NCI-H1417 (cell line): Measurements from ENCODE around the gene PWWP2B.
A peak's percentile ranks its signal among the peaks of the same experiment; 100 is the strongest.
"Not testable (repeated sequence)": the region's sequence is repeated elsewhere in the genome, so short reads cannot be mapped to it uniquely, and the experiment has no call there.

Experiments used
- DNase-seq, 3 experiments: peaks; one replicate each; lab custom pipeline; 2025; lab: John Stamatoyannopoulos, UW

PWWP2B gene

DNA sequence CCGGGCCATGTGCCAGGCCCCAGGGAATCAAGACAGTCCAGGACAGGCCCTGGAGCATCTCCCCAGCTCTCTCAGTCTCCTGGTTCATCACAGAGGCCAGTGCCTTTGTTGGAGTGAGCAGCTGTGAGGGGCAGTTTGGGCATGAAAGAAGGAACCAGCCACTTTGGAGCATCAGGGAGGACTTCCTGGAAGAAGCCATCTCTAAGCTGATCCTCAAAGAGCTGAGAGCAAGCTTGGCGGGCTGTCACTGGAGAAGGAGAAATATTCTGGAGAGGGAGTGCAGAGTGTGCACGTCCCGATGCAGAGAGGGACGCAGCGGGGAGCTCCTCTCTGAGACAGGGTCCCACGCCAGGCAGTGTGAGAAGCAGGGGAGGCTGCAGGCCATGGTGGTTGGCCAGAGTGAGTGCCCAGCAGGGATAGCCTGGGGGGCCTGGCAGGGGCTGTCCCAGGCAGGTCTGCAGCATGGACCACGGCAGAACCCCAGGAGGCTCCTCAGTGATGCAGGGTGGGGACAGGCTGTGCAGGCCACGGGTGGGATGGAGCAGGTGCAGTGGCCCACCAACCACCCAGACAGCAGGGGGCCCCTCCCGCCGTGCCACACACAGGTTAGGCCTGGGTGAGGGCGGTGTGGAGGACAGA, 34.7 kb downstream of the PWWP2B start:
- no peak for DNase-seq

GRCh38 chr10:132432176-132432540, 35.2 kb downstream of the PWWP2B start:
- DNase-seq: no peak

GRCh38 chr10:132433671-132434340, 36.8 kb downstream of the PWWP2B start:
- DNase-seq: no peak

- DNase-seq: no peak
Observed at GRCh38 chr10:132434405-132435005, 37.5 kb downstream of the PWWP2B start.

GRCh38 chr10:132435320-132435719, 38.3 kb downstream of the PWWP2B start:
- not testable (repeated sequence) for DNase-seq

DNA sequence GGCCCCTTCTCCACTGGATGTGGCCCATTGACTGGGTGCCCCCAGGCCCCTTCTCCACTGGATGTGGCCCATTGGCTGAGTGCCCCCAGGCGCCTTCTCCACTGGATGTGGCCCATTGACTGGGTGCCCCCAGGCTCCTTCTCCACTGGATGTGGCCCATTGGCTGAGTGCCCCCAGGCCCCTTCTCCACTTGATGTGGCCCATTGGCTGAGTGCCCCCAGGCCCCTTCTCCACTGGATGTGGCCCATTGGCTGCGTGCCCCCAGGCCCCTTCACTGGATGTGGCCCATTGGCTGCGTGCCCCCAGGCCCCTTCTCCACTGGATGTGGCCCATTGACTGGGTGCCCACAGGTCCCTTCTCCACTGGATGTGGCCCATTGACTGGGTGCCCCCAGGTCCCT, 39.1 kb downstream of the PWWP2B start:
- not testable (repeated sequence) for DNase-seq

DNA sequence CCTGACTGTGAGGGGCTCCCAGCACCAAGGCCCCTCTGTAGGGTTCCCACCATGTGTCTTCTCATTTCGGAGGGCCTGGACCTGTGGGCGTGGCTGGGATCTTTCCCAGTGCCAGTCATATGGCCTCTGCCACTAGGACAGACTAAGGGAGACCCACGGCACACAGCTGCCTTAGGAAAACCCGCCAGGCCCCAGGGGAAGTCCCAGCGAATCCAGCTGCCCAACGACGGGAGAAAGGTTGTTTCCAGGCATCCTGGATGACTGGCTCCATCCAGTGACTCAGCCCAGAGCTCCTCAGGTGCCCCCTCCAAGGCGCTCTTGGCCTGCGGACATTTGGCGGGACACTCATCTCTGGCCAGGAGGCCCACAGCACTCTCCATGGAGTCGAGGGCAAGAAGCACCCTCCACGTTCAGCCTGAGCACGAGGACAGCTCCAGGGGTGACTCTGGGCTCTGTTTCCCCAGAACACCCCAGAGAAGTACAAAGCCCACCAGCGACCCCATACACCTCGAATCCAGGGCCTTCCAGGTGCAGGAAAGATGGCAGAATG, 39.9 kb downstream of the PWWP2B start:
- no peak for DNase-seq

DNA sequence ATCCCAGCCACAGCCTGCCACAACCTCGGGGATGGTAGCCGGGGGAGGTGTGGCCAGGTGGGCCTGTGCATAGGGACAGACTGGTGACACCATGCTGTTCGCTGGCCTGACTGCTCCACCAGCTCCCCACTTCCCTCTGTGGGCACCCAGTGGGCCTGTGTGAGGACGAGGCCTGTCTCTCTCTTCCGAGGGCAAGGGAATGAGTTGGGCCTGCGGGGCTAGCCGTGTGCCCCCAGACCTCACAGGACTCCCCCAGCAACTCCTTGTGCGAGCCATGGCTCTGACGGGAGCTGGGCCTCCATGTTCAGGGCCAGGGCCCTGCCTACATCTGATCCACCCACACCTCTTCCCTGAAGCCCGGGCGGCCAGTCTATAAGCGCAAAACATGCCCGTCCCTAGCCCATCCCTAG, 40.5 kb downstream of the PWWP2B start:
- DNase-seq: no peak

DNA sequence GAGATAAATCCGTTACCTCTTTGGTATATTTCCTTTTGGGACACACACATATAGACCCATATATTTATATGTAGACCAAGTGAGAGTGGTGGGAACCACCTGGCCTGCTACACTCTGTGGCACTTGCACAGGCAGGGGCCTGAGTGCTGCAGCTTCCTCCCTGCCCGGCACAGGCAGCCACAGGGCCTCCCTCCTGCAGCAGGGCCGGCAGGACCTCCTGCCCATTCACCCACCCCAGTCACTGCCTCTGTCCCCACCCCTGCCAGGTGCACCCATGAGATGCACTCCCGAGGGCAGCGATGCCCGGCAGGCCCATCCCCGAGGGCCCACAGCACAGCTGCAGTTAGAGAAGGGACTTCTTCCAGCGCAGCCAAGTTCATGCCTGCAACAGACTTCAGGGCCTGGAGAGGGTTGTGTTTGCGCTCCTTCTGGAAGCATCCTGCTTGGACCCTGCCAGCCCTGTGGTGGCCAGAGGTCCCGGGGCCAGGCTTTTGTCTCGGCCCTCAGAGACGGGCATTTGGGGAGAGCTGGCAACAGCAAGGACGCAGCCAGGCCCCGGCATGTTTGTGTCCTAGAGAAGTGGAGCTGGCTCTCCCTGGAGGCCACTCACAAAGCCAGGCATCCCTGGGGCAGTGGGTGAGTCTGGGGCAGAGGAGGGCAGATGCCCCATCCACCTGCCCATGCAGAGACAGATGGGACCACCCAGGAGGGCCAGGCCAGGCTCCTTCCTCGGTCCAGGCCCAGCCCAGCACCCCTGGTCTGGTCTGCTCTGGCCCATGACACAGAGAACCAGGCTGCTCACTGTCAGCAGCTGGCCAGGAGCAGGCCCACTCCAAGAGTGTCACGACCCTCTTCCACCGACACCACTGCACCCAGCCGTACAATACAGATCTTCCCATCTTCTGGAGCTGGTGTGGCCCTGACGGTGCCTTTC, 41.4 kb downstream of the PWWP2B start:
- DNase-seq: peak in 1 of 3 experiments; percentile 27

GRCh38 chr10:132439025-132439388, 42.0 kb downstream of the PWWP2B start:
- DNase-seq: no peak

DNA sequence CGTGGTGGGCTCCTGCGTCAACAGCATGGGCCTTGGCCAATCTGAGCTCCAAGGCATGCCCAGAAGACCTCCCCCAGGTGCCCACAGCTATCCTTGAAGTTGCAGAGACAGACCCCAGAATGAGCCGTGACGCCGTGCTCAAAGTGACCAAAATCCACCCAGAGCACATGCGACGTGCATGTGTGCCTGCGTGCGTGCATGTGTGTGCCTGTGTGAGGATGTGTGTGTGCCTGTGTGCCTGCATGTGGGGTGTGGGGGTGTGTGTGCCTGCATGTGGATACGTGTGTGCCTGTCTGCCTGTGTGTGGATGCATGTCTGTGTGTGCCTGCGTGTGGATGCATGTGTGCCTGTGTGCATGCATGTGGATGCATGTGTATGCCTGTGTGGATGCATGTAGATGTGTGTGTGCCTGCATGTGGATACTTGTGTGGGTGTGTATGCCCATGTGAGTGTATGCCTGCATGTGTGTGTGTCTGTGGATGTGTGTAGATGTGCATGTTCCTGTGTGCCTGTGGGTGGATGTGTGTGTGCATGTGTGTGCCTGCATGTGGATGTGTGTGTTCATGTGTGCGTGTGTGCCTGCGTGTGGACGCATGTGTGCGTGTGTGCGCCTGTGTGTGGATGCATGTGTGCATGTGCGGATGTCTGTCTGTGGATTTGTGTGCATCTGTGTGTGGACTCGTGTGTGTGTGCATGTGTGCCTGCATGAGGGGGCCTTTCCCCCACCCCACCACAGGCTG, 42.6 kb downstream of the PWWP2B start:
- no peak for DNase-seq

GRCh38 chr10:132440791-132441565, 44.0 kb downstream of the PWWP2B start:
- DNase-seq: no peak

DNA sequence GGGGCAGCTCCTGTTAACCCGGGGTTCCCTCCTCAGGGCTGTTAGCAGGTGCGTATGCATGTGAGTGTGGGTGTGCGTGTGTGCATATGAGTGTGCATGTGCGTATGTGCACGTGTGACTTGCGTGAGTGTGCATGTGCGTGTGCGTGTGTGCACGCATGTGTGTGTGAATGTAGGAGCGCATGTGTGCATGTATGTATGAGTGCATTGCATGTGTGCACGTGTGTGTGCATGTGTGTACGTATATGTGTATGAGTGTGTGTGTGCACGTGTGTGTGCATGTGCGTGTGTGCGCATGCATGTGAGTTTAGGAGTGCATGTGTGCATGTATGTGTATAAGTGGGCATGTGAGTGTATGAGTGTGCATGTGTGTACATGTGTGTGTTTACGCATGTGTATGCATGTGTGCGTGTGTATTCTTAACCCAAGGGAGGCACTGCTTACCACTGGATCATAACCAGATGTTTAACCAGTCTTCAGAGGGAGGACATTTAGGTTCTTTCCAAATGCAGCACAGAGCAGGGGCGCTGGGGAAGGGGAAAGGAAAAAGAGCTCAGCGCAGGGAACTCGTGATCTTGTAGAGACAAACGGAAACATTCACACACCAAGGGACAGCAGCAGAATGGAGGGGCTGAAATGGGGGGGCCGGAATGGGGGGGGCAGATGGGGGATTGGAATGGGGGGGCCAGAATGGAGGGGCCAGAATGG, 45.0 kb downstream of the PWWP2B start:
- DNase-seq: no peak

DNA sequence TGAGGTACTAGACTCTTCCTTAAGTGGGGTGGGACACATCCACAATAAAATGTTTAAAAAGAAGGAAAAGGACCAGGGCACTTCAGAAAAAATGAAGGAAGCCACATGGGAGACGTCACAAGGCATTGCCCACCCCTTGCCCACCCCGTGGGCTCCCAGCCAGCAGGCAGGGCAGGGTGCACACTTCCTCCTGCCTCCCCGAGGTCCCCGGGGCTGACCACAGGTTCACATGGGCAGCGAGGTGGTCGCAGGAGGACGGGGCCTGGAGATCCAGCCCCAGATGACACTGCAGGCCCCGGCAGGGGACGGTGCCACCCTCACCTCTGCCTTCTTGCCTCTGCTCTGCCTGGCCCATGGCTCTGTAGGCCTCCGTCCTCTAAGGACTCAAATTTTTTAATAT, 45.6 kb downstream of the PWWP2B start:
- DNase-seq: no peak

DNA sequence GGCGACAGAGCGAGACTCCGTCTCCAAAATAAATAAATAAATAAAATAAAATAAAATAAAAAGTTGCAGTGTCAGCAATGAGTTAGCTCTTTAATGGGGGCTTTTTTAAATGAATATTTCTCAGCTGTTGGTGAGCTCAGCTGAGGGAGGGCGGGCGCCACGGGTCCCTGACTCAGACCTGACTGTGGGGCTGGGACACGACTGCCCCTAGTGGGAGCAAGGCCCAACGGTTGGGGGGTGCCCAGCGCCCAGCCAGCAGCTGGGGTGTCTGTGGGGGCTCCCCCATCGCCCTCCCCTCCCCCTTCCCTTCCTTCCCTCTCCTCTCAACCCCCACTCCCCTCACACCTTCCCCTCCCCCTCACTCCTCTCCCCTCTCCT, 46.6 kb downstream of the PWWP2B start:
- no peak for DNase-seq

- peak in 2 of 3 experiments; percentile 78 to 88 for DNase-seq
Observed at GRCh38 chr10:132443983-132444876, 47.2 kb downstream of the PWWP2B start.

- peak; percentile 10 to 85 (median 78) for DNase-seq
Observed at GRCh38 chr10:132444877-132445351, 47.9 kb downstream of the PWWP2B start.

- peak in 2 of 3 experiments; percentile 50 to 71 for DNase-seq
Observed at GRCh38 chr10:132445516-132446194, 48.7 kb downstream of the PWWP2B start.
